HG02943 (cell line): ENCODE measurements around the gene PRSS8.

Experiments
- ATAC-seq: cut with Tn5 transposase; IDR thresholded peaks from one replicate; pipeline ENCODE4 v1.9.1; 2021; ENCODE audit warnings: mild to moderate bottlenecking, low read depth, moderate library complexity; ENCODE audit not compliant: unreplicated experiment

PRSS8 gene

DNA sequence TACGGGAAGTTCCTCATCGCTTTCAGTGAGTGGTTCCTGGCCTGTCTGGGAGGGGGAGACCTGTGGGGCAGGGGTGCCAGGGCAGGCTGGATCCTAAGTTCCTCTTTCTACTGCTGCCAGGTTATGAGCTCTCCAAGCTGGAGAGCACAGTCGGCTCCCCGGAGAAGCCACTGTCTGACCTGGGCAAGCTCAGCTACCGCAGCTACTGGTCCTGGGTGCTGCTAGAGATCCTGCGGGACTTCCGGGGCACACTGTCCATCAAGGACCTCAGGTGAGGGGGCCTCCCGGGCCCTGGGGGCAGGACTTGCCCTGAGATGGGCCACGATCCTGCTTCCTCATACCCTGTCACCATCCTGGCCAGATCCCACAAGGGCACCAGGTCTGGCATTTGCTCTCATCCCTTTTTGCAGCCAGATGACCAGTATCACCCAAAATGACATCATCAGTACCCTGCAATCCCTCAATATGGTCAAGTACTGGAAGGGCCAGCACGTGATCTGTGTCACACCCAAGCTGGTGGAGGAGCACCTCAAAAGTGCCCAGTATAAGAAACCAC, 5.1 kb downstream of the PRSS8 start:
- no peak for ATAC-seq

- no peak for ATAC-seq
Measured at GRCh38 chr16:31129568-31130335, 5.8 kb downstream of the PRSS8 start.

- ATAC-seq = no peak
Measured at GRCh38 chr16:31128711-31129567, 6.6 kb downstream of the PRSS8 start.

DNA sequence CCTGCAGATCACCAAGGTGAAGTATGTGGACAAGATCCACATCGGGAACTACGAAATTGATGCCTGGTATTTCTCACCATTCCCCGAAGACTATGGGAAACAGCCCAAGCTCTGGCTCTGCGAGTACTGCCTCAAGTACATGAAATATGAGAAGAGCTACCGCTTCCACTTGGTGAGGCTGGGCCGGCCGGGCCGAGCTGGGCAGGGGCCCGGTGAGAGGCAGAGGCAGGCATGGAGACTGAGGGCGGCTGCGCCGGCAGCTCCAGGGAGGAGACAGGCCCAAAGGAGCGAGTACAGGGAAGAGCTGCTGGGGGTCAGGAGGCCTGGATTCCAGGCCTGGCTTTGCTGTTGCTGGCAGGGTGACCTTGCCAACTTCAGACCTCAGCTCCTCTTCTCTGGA, 8.3 kb downstream of the PRSS8 start:
- ATAC-seq = no peak

DNA sequence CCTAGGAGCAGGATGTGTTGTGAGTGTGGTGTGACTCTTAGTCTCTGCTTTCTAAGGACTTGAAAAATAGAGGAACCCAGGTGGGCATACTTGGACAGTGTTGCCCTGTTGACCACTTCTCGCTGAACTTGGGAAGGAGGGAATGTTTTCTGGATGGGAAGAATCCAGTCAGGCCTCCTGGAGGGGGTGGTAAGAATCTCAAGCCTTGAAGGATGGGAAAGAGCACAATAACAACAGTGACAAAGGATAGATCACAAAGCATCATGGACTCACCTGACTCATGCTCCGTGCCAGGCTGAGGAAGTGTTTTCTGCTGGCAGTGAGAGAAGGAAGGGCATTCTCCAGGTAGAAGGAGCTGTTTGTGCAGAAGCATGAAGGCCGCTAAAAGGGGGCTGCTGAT, 9.7 kb downstream of the PRSS8 start:
- no peak for ATAC-seq

DNA sequence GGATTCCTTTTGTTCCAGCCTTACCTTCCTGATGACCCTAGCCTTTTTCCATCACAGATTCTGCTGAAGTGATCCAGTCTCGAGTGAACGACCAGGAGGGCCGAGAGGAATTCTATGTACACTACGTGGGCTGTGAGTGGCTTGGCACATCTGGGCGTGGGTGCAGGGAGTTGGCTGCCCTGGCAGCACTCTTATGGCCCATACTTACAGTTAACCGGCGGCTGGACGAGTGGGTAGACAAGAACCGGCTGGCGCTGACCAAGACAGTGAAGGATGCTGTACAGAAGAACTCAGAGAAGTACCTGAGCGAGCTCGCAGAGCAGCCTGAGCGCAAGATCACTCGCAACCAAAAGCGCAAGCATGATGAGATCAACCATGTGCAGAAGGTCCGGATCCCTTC, 15.4 kb downstream of the PRSS8 start:
- ATAC-seq = no peak

DNA sequence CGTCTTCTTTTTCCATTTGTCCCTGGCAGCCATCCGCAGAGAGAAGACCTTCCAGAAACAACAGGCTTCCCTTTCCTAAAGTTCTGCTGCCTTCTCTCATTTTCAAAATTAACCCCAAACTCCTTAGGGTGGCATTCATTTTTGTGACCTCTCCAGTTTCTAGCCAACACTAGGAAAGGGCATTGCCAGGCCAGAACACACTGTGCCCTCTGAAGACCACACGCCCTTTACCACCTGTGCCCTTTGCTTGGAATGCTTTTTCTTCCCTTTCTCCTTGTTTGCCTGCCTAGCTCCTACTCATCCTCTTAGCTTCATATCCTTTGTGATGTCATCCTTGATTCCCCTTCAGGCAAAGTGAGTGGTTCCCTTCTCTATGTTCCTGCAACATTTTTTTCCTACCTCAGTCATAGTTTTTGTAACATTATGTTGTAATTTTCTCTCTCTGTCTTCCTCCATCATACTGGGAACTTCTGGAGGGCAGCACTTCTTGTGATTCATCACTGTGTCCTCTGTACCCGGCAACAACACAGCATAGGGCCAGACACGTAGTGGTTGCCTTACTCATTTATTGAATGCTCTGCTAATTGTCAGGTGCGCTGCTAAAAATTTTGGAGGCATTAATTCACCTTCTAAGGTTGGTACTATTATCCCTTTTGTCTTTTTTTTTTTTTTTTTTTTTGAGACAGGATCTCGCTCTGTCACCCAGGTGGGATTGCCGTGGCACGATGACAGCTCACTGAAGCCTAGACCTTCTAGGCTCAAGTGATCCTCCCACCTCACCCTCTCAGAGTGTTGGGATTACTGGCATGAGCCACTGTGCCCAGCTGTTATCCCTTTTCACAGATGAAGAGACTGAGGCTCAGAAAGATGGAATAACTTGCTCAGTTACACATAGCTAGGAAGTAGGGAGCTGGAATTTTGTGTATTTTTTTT, 17.0 kb downstream of the PRSS8 start:
- ATAC-seq = no peak

DNA sequence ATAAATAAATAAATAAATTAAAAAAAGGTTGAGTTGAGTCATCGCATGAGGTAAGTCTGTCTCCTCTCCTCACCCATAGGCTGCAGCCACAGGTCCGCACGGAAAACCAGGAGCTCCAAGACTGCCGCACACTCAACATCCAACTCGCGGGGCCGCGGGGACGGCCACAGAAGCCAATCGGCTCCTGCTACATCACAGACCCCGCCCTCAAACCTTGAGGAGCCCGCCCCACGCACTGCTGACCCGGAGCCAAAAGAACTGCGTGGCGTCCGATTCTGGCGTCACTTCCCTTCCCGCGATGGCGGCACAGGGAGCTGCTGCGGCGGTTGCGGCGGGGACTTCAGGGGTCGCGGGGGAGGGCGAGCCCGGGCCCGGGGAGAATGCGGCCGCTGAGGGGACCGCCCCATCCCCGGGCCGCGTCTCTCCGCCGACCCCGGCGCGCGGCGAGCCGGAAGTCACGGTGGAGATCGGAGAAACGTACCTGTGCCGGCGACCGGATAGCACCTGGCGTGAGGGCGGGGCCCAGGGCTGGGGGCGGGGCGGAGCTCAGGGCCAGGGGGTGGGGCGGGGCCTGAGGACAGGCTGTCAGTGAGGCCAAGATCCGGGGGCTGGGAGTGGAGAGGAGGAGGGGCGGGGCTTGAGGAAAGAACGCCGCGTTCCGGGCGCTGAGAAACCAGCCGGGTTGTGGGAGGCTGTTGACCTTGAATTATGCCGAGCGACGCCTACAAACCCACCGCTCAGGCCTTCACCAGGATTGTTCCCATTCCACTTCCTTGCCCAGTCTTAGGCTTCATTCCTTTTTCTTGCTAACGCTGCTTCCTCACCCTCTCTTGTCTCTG, 17.9 kb downstream of the PRSS8 start, which contains the start of gene KAT8:
Gene KAT8 (plus strand): TSS at position 281 of the 839 bp plus-strand sequence. CDS start 18 bp downstream, at position 299.
- peak; percentile 86 for ATAC-seq

- ATAC-seq = no peak
Measured at GRCh38 chr16:31114468-31114867, 21.1 kb downstream of the PRSS8 start.

DNA sequence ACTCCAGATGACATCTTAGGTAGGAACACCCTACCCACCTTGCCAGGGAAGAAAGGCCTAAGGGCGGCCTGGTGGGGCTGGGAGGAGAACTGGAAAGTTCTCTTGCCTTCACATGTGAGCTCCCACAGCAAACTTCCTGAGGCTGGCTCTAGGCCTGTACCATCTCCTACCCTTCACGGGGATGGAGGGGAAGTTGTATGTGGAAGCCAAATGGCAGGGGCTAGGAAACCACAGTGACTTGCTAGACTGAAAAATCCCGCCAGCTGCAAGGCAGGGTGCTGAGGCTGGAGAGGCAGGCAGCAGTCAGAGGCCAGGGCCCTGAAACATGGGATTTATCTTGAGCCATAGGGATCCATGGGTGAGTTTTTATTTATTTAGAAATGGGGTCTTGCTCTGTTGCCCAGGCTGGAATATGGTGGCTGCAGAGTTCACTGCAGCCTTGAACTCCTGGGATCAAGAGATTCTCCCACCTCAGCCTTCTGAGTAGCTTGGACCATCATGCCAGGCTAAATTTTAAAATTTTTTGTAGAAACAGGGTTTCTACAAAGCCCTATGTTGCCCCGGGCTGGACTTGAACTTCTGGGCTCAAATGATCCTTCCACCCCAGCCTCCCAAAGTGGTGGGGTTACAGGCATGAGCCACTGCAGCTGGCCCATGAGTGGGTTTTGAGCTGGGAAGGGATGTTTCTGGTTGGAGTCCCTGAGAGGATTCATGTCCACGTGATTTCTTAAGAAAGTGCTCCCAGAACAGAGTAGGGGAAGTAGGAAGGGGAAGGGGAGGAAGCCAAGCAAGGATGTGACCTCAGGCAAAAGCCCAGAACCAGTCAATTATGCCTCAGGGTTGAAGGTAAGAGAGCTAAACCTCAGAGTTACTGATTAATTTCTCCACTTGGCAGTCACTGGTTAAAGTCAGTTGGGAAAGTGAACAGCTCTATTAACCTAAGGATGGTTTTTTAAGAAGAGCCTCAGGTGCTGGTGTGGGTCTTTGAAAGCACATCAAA, 22.1 kb downstream of the PRSS8 start:
- ATAC-seq = no peak

- ATAC-seq = no peak
Measured at GRCh38 chr16:31112711-31113110, 22.8 kb downstream of the PRSS8 start.

- ATAC-seq = no peak
Measured at GRCh38 chr16:31111881-31112466, 23.6 kb downstream of the PRSS8 start.

DNA sequence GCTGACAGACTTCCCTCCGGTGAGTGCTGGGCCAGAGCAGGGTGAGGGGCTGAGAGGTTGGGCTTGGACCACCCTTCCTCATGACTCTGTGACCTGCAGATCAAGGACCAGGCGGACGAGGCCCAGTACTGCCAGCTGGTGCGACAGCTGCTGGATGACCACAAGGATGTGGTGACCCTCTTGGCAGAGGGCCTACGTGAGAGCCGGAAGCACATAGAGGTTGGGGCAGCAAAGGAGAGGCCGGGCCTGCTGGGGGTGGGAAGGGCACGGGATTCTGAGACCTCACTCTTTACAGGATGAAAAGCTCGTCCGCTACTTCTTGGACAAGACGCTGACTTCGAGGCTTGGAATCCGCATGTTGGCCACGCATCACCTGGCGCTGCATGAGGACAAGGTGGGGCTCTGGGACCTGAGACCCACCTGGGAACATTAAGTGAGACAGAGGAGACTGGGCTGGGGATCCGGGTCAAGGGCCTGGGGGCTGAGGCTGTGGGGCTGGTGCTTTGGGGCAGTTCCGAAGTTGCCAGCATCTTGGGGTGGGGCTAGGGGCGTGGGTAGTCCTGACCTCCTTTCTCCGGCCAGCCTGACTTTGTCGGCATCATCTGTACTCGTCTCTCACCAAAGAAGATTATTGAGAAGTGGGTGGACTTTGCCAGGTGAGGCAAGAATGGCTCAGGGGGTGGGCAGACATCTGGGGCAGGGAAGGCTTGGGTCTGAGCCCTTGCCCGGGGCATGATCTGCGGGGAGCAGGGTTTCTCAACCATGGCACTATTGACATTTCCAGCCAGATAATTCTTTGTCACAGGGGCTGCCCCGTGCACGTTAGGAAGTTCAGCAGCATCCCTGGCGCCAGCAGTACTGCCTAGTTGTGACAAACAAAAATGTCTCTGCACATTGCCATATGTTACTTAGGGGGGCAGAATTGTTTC, 25.2 kb downstream of the PRSS8 start:
- ATAC-seq = no peak

GRCh38 chr16:31109622-31110021, 25.9 kb downstream of the PRSS8 start:
- ATAC-seq = no peak

DNA sequence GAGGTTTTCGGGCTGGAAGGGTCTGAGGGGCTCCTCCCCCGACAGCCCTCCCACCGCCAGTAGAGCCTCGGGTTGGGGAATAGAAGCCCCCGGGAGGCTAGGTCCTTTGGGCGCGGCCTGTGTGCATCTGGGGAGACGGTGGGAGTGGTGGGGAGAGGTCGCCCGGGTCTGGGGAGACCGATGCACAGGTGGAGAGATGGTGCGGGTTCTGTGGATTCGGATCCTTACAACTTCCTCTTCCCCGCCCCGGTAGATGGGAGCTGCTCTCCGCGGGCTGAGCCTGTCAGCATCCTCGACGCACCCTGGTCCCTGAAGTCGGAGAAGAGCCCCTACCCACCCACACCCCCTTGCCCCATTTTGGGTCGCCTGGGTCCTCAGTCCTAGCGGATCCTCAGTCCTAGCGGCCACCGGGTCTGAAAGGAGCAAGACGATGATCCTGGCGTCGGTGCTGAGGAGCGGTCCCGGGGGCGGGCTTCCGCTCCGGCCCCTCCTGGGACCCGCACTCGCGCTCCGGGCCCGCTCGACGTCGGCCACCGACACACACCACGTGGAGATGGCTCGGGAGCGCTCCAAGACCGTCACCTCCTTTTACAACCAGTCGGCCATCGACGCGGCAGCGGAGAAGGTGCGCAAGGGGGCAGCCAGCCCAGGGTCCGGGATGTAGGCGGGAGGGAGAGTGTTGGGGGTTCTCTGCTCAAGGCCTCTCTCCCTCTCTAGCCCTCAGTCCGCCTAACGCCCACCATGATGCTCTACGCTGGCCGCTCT, 26.6 kb downstream of the PRSS8 start:
- ATAC-seq = no peak
